Neural crest cell (in vitro differentiated cells): ENCODE data around the gene HYOU1. TPM values are rescaled to one million over a fixed set of nuclear protein-coding genes. Genes with fewer than 3 reads are reported as not detected.

Experiments
- DNase-seq: peaks from one replicate; pipeline ENCODE4 v3.0.0; 2021; ENCODE audit warnings: low read depth, mixed read lengths, low spot score
- H3K27ac Mint-ChIP-seq: one replicate; pipeline ENCODE4 v1.8.0; 2021; ENCODE audit warnings: mild to moderate bottlenecking, mixed read lengths; ENCODE audit not compliant: unreplicated experiment
- H3K27me3 Mint-ChIP-seq: 2 replicates; pipeline ENCODE4 v1.8.0; 2021; ENCODE audit warnings: low read depth, mild to moderate bottlenecking, mixed read lengths
- H3K36me3 Mint-ChIP-seq: 2 replicates; pipeline ENCODE4 v1.8.0; 2021; ENCODE audit warnings: low read depth, mild to moderate bottlenecking, mixed read lengths
- H3K4me1 Mint-ChIP-seq: 2 replicates; pipeline ENCODE4 v1.8.0; 2021; ENCODE audit warnings: mixed read lengths
- H3K4me3 Mint-ChIP-seq: one replicate; pipeline ENCODE4 v1.8.0; 2021; ENCODE audit warnings: mild to moderate bottlenecking, mixed read lengths
- H3K9me3 Mint-ChIP-seq: 2 replicates; pipeline ENCODE4 v1.8.0; 2021; ENCODE audit warnings: mixed read lengths
- total RNA-seq: library from RNA; stranded (reverse); gene quantifications from 2 replicates; pipeline ENCODE4 v1.2.1, GENCODE V29; 2021
- TF ChIP-seq, protein P1 (sequence below): fragments of 200-600 bp; sonication (generic); conservative IDR thresholded peaks from 2 replicates; pipeline ENCODE4 v1.5.0; 2021; ENCODE audit warnings: antibody characterized with exemption, mild to moderate bottlenecking

The HYOU1 gene
- total RNA-seq, 1 donor from 2014 or later: 204 TPM

DNA sequence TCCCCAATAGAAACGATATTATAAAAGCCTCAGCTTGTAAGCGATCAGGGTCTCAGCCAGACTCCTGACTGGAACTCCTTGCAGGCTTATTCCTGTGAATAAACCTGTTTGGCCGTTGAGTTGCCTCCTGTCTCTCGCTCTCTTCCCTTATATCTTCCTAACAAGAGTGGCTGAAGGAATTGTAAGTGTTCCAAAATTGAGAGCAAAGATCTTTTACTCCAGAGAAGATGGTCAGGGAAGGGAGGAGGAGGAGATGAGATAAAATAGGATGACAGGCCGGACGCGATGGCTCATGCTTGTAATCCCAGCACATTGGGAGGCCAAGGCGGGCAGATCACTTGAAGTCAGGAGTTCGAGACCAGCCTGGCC lies 25.1 kb downstream of the HYOU1 start:
- Mint-ChIP-seq H3K9me3 (no peaks in the 10 kb centered on the region), H3K36me3 (no peaks in the 10 kb centered on the region), H3K27me3 (peaks cover 3% of the 10 kb centered on the region), H3K27ac (no peak overlapping the region), H3K4me3 (peak overlapping the region; percentile 13), H3K4me1 (peaks cover 19% of the 10 kb centered on the region)
- no peak for DNase-seq
- TF ChIP-seq, protein P1, sequence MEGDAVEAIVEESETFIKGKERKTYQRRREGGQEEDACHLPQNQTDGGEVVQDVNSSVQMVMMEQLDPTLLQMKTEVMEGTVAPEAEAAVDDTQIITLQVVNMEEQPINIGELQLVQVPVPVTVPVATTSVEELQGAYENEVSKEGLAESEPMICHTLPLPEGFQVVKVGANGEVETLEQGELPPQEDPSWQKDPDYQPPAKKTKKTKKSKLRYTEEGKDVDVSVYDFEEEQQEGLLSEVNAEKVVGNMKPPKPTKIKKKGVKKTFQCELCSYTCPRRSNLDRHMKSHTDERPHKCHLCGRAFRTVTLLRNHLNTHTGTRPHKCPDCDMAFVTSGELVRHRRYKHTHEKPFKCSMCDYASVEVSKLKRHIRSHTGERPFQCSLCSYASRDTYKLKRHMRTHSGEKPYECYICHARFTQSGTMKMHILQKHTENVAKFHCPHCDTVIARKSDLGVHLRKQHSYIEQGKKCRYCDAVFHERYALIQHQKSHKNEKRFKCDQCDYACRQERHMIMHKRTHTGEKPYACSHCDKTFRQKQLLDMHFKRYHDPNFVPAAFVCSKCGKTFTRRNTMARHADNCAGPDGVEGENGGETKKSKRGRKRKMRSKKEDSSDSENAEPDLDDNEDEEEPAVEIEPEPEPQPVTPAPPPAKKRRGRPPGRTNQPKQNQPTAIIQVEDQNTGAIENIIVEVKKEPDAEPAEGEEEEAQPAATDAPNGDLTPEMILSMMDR: no peak

DNA sequence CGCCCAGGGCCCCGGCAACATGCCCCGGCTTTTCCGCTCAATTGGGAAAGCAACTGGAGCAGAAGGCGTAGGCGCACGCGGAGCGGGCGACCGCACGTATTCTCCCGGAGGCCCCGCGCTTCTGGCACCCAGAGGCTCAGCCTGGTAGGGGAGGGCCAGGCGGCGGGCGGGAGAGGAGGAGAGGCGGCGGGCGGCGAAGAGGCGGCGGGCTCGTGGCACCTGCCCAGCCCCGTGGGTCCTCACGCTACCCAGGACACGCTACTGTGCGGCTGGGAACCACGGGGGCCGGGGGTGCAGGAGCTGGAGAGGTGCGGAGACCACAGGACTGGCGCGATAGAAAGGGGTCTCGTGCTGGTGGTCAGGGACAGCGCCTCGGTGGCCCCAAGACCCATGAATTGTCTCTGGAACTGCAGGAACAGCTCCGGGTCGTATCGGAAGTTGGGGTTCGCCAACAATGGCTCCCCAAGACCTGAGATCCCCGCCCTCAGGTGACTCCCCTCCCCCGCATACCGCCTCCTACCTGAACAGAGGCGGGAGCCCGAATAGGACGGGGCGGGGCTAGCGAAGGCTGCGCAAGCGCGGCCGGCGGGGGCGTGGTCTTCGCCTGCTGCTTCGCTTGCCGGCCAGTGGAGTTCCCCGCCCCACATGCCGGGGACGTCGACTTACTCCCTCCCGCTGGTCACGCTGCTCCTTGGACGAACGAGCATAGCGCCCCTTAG lies 26.5 kb downstream of the HYOU1 start, which contains the start of gene SLC37A4:
SLC37A4 (minus strand) TSS at position 549 of the 719 bp plus-strand sequence.
- no peak within 1 kb of the TSS for H3K27ac Mint-ChIP-seq

DNA sequence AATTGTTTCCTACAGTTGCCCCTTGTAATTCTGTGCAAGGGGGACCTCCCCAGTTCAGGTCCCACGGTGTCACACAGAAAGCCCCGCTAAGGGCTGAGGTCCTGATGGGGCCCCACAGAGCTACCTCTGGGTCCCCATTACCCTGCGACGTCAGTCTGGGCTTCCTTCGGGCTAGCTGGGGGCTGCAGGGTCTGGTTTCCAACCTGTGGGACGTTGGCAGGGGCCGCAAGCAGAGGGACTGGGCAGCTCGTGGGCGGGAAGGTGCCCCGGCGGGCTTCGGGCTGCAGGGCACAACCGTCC lies 27.0 kb downstream of the HYOU1 start:
- Mint-ChIP-seq H3K9me3 (no peaks in the 10 kb centered on the region), H3K27me3 (peaks cover 3% of the 10 kb centered on the region), H3K36me3 (peaks cover 3% of the 10 kb centered on the region), H3K4me1 (peaks cover 23% of the 10 kb centered on the region), H3K4me3 (peak overlapping the region; percentile 94), H3K27ac (no peak overlapping the region)
- no peak for DNase-seq
- TF ChIP-seq, protein P1: no peak

More for the DNA sequence above, 26.5 kb downstream of the HYOU1 start, which contains the start of gene SLC37A4:
- no peaks in the 10 kb centered on the region for H3K9me3 Mint-ChIP-seq
- peaks cover 21% of the 10 kb centered on the region for H3K4me1 Mint-ChIP-seq
- peak; percentile 97 for DNase-seq
- peaks cover under 1% of the 10 kb centered on the region for H3K36me3 Mint-ChIP-seq
- H3K4me3 Mint-ChIP-seq: peak within 1 kb of the TSS; percentile 94
- TF ChIP-seq, protein P1: peak; percentile 92
- peaks cover 3% of the 10 kb centered on the region for H3K27me3 Mint-ChIP-seq

DNA sequence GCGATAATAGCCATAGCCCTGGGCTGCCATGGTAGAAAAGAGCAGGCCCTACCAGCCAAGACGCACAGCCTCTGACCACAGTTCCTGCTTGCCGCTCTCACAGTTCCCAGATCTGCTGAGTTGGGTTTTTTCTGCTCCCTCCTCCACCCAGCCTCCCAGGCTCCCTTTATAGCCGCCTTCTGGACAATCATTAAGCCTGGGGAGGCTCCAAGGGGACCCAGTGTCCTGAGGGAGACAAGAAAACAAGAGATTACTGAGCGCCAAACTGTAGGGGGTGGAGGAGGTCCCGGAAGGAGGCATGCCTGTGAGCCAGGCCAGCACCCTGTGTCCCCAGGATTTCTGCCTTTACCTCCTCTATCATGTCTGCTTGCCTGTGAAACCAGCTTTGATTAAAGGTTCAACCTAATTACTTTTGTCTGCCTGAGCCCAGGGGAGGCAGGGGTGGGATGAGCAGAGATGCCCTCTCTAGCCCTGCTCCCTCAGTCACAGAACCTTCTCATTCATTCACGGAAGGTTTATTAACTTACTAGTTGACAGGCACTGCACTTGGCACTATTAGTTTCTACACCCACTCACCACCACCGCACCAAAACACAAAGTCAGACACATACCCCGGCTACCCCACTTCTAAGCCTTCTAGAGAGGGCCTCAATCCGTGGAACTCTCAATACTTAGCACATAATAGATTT lies 27.5 kb downstream of the HYOU1 start:
- no peak for DNase-seq
- Mint-ChIP-seq H3K27me3 (peaks cover 3% of the 10 kb centered on the region), H3K4me3 (peak overlapping the region; percentile 94), H3K36me3 (peaks cover 3% of the 10 kb centered on the region), H3K27ac (no peak overlapping the region), H3K4me1 (peaks cover 23% of the 10 kb centered on the region), H3K9me3 (no peaks in the 10 kb centered on the region)
- TF ChIP-seq, protein P1: no peak

DNA sequence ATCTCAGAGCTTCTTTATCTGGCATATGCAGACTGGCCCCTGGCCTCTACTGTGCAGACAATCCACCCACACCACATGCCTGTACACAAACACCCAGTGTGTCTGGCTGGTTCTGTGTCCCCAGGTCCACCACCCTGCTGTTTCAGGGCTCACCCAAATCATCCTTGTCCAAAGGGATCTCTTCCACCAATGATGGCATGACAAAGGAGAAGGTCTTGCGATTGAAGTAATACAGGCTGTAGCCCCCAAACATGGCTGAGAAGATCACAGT lies 28.0 kb downstream of the HYOU1 start:
- Mint-ChIP-seq H3K9me3 (no peaks in the 10 kb centered on the region), H3K4me1 (peaks cover 23% of the 10 kb centered on the region), H3K36me3 (peaks cover 3% of the 10 kb centered on the region), H3K4me3 (peak overlapping the region; percentile 94), H3K27me3 (peaks cover 3% of the 10 kb centered on the region), H3K27ac (no peak overlapping the region)
- TF ChIP-seq, protein P1: no peak
- no peak for DNase-seq
